CD4-positive, alpha-beta T cell treated with Interleukin-4 for 4 hours (primary cell): ENCODE data around the gene MBTPS2.
A peak's percentile ranks its signal among the peaks of the same experiment; 100 is the strongest.
"Not testable (repeated sequence)": the region's sequence is repeated elsewhere in the genome, so short reads cannot be mapped to it uniquely, and the experiment has no call there.

Experiments
- DNase-seq: peaks from one replicate; pipeline ENCODE4 v3.0.0-alpha.2; 2020

MBTPS2 gene

GRCh38 chrX:21839334-21840192 lies at the start of gene MBTPS2:
MBTPS2 (plus strand) TSS chrX:21839617; CDS start chrX:21839735, 118 bp downstream.
- DNase-seq, result peak; percentile 84

- no peak for DNase-seq
Observed at GRCh38 chrX:21798677-21799219, 40.7 kb upstream of the MBTPS2 start.

- no peak for DNase-seq
Observed at GRCh38 chrX:21799767-21800166, 39.6 kb upstream of the MBTPS2 start.

- DNase-seq, result no peak
Observed at GRCh38 chrX:21800344-21800770, 39.1 kb upstream of the MBTPS2 start.

- DNase-seq, result no peak
Observed at GRCh38 chrX:21802054-21802670, 37.3 kb upstream of the MBTPS2 start.

- no peak for DNase-seq
Observed at GRCh38 chrX:21802839-21803238, 36.6 kb upstream of the MBTPS2 start.

GRCh38 chrX:21806691-21807090 lies 32.7 kb upstream of the MBTPS2 start:
- DNase-seq, result no peak

- DNase-seq, result no peak
Observed at GRCh38 chrX:21811832-21812231, 27.6 kb upstream of the MBTPS2 start.

- DNase-seq, result no peak
Observed at GRCh38 chrX:21812628-21813027, 26.8 kb upstream of the MBTPS2 start.

GRCh38 chrX:21813612-21814368 lies 25.6 kb upstream of the MBTPS2 start:
- no peak for DNase-seq

GRCh38 chrX:21816136-21816535 lies 23.3 kb upstream of the MBTPS2 start:
- DNase-seq, result no peak

GRCh38 chrX:21820170-21820569 lies 19.2 kb upstream of the MBTPS2 start:
- not testable (repeated sequence) for DNase-seq

- no peak for DNase-seq
Observed at GRCh38 chrX:21821875-21822274, 17.5 kb upstream of the MBTPS2 start.

- no peak for DNase-seq
Observed at GRCh38 chrX:21831496-21831895, 7.9 kb upstream of the MBTPS2 start.

GRCh38 chrX:21837056-21837455 lies 2.4 kb upstream of the MBTPS2 start:
- DNase-seq, result no peak

- DNase-seq, result no peak
Observed at GRCh38 chrX:21838937-21839333, 482 bp upstream of the MBTPS2 start.

GRCh38 chrX:21840193-21840545 lies 752 bp downstream of the MBTPS2 start:
- peak; percentile 0 for DNase-seq

GRCh38 chrX:21843179-21843578 lies 3.8 kb downstream of the MBTPS2 start:
- no peak for DNase-seq

- DNase-seq, result no peak
Observed at GRCh38 chrX:21845096-21845495, 5.7 kb downstream of the MBTPS2 start.

- no peak for DNase-seq
Observed at GRCh38 chrX:21847342-21847741, 7.9 kb downstream of the MBTPS2 start.

- DNase-seq, result no peak
Observed at GRCh38 chrX:21853578-21853977, 14.2 kb downstream of the MBTPS2 start.

GRCh38 chrX:21855937-21856415 lies 16.6 kb downstream of the MBTPS2 start, which contains the start of gene YY2:
YY2 (plus strand) TSS chrX:21855987; CDS start chrX:21856485, 498 bp downstream.
- no peak for DNase-seq

GRCh38 chrX:21856504-21856903 lies 17.1 kb downstream of the MBTPS2 start:
- no peak for DNase-seq
